ENCODE measurements around the gene ABHD6.

The ABHD6 gene

DNA sequence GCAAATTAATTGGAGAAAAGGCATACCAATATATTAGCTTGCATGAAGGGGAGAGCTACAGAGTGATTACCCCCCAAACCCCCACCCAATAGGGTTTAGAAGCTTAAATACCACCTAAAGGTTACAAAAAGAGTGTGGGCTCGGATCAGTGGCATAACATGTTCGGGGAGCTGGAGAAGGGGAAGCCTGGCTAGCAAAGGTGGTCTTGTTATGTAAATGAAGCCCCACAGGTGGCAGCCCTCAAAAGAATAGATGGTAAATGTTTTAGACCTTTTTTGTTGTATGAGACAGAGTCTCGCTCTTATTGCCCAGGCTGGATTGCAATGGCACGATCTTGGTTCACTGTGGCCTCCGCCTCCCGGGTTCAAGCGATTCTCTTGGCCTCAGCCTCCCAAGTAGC, 84.2 kb downstream of the ABHD6 start:
- TF ChIP-seq ZFX (IDR thresholded peaks at IDR 0.05) (no peak), CTCF (conservative IDR thresholded peaks at IDR 0.05) (no peak)
- no peak overlapping the region for H3K27ac ChIP-seq

- no peak for TF ChIP-seq ZFX (IDR thresholded peaks at IDR 0.05)
- TF ChIP-seq CTCF (conservative IDR thresholded peaks at IDR 0.05), result no peak
- H3K27ac ChIP-seq, result no peak overlapping the region
Observed at GRCh38 chr3:58322793-58323192, 85.2 kb downstream of the ABHD6 start.

DNA sequence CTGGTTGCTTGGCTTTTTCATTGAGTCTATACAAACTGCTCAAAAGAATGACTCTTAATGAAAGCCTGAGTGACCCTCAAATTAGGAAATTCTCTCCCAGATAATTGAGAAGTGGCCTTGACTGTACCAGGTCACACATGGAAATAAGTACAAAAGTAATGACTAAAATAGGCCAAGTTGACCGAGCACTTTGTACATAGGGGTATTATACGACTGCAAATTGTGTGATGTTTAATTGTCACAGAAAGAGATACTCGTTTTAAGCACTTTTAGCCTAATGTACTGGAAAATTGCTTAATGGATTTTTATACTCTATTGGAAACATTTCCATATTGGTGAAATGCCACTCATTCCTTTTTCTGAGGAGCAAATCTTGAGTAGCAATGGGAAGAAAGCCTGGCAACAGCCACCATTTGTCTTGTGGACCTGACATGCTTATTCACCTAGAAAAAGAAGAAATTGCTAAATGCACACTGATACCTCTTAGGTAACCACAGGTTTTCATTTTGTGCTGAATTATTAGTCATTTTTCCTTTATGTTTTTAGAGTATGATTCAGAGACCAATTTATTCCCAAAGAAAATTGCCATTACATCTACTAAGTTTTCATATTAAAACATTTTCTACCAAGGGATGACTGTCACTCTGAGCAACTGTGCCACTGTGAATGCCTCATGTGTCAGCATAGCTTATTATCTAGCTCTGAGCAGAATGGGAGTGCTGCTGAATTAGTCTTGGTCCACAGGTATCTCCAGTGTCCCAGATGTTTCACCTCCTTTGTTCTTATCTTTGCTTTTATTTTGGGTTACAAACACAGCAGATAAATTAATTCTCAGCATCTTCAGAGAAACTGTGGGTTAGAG, 86.2 kb downstream of the ABHD6 start:
- no peak overlapping the region for H3K27ac ChIP-seq
- no peak for TF ChIP-seq CTCF (conservative IDR thresholded peaks at IDR 0.05)
- TF ChIP-seq ZFX (IDR thresholded peaks at IDR 0.05), result no peak

- H3K27ac ChIP-seq, result no peak overlapping the region
- TF ChIP-seq CTCF (conservative IDR thresholded peaks at IDR 0.05) (no peak), ZFX (IDR thresholded peaks at IDR 0.05) (no peak)
Observed at GRCh38 chr3:58324391-58325390, 87.1 kb downstream of the ABHD6 start.

- H3K27ac ChIP-seq, result no peak overlapping the region
- TF ChIP-seq CTCF (conservative IDR thresholded peaks at IDR 0.05) (no peak), ZFX (IDR thresholded peaks at IDR 0.05) (no peak)
Observed at GRCh38 chr3:58325525-58325992, 88.0 kb downstream of the ABHD6 start.

GRCh38 chr3:58326267-58326900, 88.8 kb downstream of the ABHD6 start:
- no peak overlapping the region for H3K27ac ChIP-seq

More at GRCh38 chr3:58326267-58326900, 88.8 kb downstream of the ABHD6 start:
- no peak for TF ChIP-seq CTCF (conservative IDR thresholded peaks at IDR 0.05)
- TF ChIP-seq ZFX (IDR thresholded peaks at IDR 0.05), result no peak

Measured in C4-2B (cell line).